Measurements from ENCODE around the gene MICAL3.

The MICAL3 gene

GRCh38 chr22:17928391-17928790 lies 96.0 kb downstream of the MICAL3 start:
- in situ Hi-C loops (cut with HindIII; ENCODE audit: low pct_ligation_motif_present, low pct_unique_long_range_greater_than_20kb, low sequenced_read_pairs), result no loop called here
- DNase-seq, result no peak

DNA sequence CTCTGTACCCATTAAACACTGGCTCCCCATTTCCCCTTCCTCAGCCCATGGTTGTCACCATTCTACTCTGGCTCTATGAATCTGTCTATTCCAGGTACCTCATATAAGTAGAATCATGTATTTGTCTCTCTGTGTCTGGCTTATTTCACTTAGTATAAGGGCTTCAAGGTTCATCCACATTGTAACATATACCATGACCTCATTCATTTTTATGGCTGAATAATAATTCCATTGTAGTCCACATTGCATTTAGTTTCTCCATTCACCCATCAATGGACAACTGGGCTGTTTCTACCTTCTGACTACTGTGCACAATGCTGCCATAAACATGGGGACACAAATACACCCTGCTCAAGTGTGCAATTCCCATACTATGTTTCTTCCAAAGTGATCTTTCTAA lies 97.3 kb downstream of the MICAL3 start:
- in situ Hi-C loops (cut with HindIII; ENCODE audit: low pct_ligation_motif_present, low pct_unique_long_range_greater_than_20kb, low sequenced_read_pairs), result no loop called here
- no peak for DNase-seq

- DNase-seq, result no peak
- in situ Hi-C loops (cut with HindIII; ENCODE audit: low pct_ligation_motif_present, low pct_unique_long_range_greater_than_20kb, low sequenced_read_pairs), result no loop called here
These were observed 97.8 kb downstream of the MICAL3 start for GRCh38 chr22:17926516-17926915.

DNA sequence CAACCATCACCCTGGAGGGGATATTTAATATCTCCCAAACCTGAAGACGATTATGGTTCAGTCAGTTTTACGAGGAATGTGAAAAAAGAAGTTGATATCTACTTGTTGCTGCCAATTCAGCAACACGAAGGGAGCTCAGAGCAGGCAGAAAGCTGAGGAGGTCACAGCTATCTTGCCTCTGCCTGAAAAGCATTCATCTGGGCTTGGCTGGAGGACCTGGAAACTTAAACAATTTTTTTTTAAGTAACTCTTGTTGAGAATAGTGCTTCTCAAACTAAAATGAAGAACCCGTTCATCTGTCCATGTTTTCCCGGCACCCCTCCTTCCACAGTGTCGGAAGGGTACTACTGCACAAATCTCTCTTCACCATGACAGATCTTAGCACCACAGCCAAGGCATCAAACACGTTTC lies 98.9 kb downstream of the MICAL3 start:
- no peak for DNase-seq
- in situ Hi-C loops (cut with HindIII; ENCODE audit: low pct_ligation_motif_present, low pct_unique_long_range_greater_than_20kb, low sequenced_read_pairs), result no loop called here

- in situ Hi-C loops (cut with HindIII; ENCODE audit: low pct_ligation_motif_present, low pct_unique_long_range_greater_than_20kb, low sequenced_read_pairs), result no loop called here
- DNase-seq, result peak; percentile 53
These were observed 99.5 kb downstream of the MICAL3 start for GRCh38 chr22:17924735-17925364.

- in situ Hi-C loops (cut with HindIII; ENCODE audit: low pct_ligation_motif_present, low pct_unique_long_range_greater_than_20kb, low sequenced_read_pairs), result no loop called here
- DNase-seq, result no peak
These were observed 100.3 kb downstream of the MICAL3 start for GRCh38 chr22:17924076-17924475.

DNA sequence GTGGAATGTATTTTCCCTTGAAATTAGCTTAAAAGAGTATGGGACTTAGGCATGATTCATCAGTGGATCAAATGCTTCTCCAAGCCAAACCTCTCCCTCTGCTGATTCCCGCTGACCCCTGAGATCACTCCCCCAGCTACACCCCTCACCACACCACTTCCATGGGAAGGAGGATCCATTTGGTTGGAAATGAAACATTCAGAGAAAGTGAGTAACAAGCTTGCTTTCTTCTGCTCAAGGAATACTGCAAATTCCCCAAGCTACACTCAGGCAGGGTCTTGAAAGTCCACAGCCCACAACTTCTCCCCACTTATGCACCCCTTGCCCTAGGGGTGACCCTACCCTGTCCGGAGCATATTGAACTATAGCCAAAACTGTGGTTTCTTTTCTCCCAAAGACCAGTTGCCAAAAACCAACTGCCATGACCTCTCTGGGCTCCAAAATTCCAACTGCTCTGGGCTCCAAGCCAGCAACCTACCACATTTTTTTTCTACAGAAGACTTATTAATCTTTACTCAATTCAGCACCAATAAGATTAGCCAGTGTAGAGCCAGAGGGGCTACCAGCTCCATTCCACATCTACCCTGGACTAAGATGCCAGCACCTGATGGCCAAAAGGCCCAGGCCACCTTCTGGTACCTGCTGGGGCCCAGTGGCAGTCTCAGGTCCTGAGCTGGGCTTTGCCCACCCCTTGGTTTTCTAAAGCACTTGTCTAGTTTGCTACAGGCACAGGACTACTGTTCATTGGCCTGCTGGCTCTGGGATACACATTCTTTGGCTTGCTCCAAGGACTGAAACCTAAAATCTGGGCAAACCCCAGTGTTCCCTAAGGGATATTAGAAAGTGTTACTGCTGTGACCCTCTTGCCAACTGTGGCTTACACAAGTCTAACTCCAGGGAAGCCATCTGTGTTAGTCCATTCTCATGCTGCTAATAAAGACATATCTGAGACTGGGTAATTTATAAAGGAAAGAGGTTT lies 101.1 kb downstream of the MICAL3 start:
- in situ Hi-C loops (cut with HindIII; ENCODE audit: low pct_ligation_motif_present, low pct_unique_long_range_greater_than_20kb, low sequenced_read_pairs), result no loop called here
- DNase-seq, result peak; percentile 88

GRCh38 chr22:17921871-17922821 lies 102.2 kb downstream of the MICAL3 start:
- peak; percentile 29 for DNase-seq
- in situ Hi-C loops (cut with HindIII; ENCODE audit: low pct_ligation_motif_present, low pct_unique_long_range_greater_than_20kb, low sequenced_read_pairs), result no loop called here

- no peak for DNase-seq
- in situ Hi-C loops (cut with HindIII; ENCODE audit: low pct_ligation_motif_present, low pct_unique_long_range_greater_than_20kb, low sequenced_read_pairs), result no loop called here
These were observed 103.2 kb downstream of the MICAL3 start for GRCh38 chr22:17920992-17921650.

- in situ Hi-C loops (cut with HindIII; ENCODE audit: low pct_ligation_motif_present, low pct_unique_long_range_greater_than_20kb, low sequenced_read_pairs), result no loop called here
- no peak for DNase-seq
These were observed 104.2 kb downstream of the MICAL3 start for GRCh38 chr22:17920145-17920605.

DNA sequence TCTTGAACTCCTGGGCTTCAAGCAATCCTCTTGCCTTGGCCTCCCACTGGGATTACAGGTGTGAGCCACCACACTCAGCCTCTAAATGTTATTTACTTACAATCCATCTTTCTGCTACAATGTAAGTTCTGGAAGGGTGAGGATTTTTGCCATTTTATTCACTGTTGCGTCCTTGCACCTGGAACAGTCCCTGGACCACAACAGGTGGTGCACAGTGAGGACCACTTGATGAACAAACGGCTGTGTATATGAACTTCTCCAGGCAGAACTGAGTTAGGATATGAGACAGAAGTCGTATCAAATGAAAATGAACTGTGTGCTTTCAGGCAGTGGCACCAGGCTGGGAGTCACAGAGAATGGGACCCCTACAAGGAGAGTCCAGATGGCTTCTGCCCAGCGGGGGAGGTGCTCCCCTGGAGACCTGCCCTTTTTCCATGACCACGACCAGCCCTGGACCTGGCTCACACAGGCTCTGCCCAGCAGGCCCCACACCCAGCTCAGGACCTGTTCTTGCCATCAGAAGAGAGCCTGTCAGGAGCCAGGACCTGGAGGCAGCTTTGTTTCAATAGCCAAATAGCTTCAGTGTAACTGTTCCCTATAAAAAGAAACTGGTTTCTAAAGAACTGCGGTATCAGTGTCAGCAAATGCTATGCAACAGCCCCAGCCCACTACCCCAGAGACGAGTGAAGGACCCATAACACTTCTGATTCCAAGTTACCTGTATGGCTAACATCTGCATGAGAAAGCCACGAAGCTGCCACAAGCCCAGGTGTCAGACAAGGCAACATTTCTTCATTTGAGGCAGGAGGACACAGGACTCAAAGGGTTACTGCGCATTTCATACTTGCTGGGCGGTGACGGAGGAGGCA lies 104.9 kb downstream of the MICAL3 start:
- no peak for DNase-seq
- in situ Hi-C loops (cut with HindIII; ENCODE audit: low pct_ligation_motif_present, low pct_unique_long_range_greater_than_20kb, low sequenced_read_pairs), result no loop called here

- DNase-seq, result peak; percentile 64
- in situ Hi-C loops (cut with HindIII; ENCODE audit: low pct_ligation_motif_present, low pct_unique_long_range_greater_than_20kb, low sequenced_read_pairs), result no loop called here
These were observed 105.5 kb downstream of the MICAL3 start for GRCh38 chr22:17918840-17919239.

DNA sequence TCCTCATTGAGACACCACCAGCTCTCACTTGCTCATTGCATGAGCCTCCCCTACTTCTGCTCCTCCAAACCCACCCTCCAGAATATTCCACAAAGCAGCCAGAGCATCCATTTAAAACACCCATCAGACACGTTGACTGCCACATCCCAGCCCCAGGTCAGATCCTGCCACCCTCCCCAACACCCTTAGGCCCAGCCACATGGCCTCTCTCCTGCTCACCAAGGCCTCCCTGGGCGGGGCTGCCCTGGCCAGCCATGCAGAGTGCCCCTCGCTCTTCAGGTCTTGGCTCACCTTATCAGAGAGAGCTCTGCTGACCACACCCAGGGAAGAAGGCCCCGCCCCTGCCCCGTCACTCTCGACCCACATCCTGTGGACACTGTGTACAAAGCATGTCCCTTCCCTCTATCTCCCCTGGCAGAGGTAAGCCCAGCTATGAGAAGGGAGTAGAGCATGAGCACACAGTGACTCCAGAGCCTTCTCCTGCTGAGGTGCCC lies 106.8 kb downstream of the MICAL3 start:
- in situ Hi-C loops (cut with HindIII; ENCODE audit: low pct_ligation_motif_present, low pct_unique_long_range_greater_than_20kb, low sequenced_read_pairs), result no loop called here
- DNase-seq, result no peak

DNA sequence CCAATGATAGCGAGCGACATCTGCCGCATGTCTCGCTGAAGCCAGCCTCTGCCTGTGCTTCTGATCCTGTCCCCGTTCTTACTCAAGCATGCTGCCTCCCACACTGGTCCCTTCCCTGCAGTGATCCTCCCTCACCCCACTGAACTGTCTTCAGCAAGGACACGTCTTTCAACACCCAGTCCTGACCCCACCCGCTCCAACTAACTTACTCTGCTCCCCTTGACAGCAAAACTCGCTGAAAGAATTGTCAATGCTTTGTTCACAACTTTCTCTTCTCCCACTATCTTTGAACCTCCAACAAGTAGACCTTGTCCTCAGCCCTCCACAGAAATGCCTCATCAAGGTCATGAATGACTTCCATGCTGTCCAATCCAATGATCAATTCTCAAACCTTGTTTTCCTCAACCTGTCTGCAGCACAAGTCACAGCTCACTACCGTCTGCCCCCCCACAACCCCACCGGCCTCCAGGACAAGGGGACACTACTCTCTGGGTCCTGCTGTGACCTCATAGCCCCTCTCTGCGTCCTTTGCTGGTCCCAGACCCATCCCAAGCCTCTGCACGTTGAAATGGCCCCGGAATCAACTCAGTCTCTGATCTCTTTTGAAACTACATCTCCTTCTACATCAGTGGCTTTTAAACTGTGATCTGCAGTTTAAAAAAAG lies 108.0 kb downstream of the MICAL3 start:
- DNase-seq, result no peak
- in situ Hi-C loops (cut with HindIII; ENCODE audit: low pct_ligation_motif_present, low pct_unique_long_range_greater_than_20kb, low sequenced_read_pairs), result no loop called here

GRCh38 chr22:17915676-17916075 lies 108.7 kb downstream of the MICAL3 start:
- no peak for DNase-seq
- in situ Hi-C loops (cut with HindIII; ENCODE audit: low pct_ligation_motif_present, low pct_unique_long_range_greater_than_20kb, low sequenced_read_pairs), result no loop called here

- in situ Hi-C loops (cut with HindIII; ENCODE audit: low pct_ligation_motif_present, low pct_unique_long_range_greater_than_20kb, low sequenced_read_pairs), result no loop called here
- DNase-seq, result no peak
These were observed 109.2 kb downstream of the MICAL3 start for GRCh38 chr22:17915188-17915587.

- DNase-seq, result no peak
- in situ Hi-C loops (cut with HindIII; ENCODE audit: low pct_ligation_motif_present, low pct_unique_long_range_greater_than_20kb, low sequenced_read_pairs), result no loop called here
These were observed 109.9 kb downstream of the MICAL3 start for GRCh38 chr22:17914474-17914873.

Data from ACHN (cell line).